ENCODE measurements around the gene ECPAS.
"Not testable (repeated sequence)": the region's sequence is repeated elsewhere in the genome, so short reads cannot be mapped to it uniquely, and the experiment has no call there.

ECPAS gene

DNA sequence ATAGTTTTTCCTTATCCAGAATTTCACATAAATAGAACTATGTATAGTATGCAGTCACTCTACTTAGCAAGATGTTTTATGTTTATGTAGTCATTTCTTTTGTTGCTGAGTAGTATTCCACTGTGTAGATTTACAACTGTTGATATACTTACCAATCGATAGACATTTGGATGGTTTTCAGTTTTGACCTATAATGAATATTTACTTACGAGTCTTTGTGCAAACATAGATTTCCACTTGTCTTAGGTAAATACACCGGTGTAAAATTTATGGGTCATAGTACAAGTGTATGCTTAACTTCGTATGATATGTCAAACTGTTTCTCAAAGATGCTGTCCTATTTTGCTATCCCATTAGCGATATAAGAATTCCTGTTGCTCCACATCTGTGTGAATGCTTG, 134.4 kb downstream of the ECPAS start:
- DNase-seq: no peak

DNA sequence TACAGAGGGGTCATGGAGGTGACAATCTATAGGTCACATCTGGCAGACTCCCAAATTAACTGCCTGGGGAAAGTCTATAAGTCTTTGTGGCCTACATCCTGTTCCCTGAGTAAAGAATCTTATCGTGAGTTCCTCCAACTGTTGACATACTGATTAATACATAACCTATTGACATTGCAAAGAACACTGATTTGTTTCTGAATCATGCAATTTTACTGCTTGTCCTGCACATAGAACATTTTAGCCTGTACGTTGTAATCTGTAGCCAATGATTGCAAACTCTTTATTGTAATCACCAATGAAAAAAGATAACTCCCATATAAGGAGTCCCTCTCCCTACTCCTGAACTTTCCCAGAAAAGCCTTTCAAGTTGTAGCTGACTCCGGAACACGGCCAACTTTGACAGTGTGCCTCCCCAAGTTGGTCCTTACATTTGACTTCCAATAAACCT, 135.3 kb downstream of the ECPAS start:
- no peak for DNase-seq

DNA sequence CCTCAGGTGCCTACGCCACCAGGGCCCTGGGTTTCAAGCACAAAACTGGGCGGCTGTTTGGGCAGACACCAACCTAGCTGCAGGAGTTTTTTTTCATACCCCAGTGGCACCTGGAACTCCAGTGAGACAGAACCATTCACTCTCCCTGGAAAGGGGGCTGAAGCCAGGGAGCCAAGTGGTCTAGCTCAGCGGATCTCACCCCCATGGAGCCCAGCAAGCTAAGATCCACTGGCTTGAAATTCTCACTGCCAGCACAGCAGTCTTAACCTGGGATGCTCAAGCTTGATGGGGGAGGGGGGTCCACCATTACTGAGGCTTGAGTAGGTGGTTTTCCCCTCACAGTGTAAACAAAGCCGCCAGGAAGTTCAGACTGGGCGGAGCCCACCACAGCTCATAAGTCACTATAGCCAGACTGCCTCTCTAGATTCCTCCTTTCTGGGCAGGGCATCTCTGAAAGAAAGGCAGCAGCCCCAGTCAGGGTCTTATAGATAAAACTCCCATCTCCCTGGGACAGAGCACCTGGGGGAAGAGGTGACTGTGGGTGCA, 149.8 kb downstream of the ECPAS start:
- not testable (repeated sequence) for DNase-seq

DNA sequence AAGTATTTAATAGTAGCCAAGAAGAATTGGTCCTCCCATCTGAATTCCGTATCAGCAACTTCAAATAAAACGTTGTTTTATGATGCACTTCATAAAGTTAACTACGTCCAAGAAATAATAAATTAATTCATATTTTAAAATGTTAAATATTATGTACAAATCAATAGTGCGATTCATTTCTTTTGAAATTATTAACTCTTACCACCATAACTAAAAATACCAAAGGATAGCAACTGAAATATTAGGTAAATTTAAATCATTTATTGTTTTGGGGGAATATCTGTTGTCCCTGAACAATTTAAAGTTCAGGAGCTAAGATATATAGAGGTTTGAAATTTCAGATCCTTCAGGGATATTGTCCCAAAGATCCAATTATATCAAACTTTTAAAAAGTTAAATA, 154.1 kb downstream of the ECPAS start, which contains the start of gene OR2K2:
Gene OR2K2 (minus strand): TSS at position 101 of the 400 bp plus-strand sequence. CDS start 1,791 bp downstream, outside the sequence.
- no peak for DNase-seq

DNA sequence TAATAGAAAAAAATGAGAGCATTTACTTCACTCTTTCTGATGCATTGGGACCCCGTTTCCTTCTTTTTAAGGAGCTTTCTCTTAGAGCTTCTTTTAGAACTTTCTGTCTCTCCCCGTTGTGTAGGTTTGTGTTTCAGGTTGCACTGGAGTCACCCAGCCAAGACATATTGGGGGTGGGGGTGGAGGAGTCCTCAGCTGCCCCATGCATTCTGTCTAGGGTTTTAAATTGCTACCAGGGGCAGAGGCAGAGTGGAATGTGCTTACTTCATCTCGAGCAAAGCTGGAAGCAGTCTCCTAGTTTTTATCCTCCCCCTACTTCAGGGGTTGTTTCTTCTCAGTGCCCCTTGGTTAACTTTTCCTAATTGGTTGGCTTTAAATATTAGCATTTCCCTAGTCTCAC, 163.6 kb downstream of the ECPAS start:
- DNase-seq: no peak

DNA sequence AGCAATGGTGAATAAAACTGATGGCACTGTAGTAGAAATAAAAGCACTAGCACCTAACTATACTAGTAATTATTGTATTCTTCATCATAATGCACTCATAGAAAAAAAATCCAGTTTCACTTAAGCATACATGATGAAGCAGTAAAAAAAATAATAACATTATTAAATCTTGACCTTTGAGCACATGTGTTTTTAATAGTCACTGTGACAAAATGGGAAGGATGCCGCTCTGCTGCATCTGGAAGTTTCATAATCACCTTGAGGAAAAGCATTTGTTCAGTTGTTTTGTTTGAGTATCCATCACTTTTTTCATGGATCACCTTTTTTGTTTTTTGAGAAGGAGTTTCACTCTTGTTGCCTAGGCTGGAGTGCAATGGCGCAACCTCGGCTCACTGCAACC, 167.4 kb downstream of the ECPAS start:
- DNase-seq: no peak
